WTC11 (cell line): ENCODE data around the gene NUDT15.

Experiments
- CREM ChIP-seq: sonication (generic); formaldehyde crosslinking; IDR thresholded peaks from 2 replicates; pipeline ENCODE4 v1.8.1; 2022; ENCODE audit warnings: mild to moderate bottlenecking, missing genetic modification reagents, moderate library complexity
- CTCF ChIP-seq: fragments of 200-600 bp; IDR thresholded peaks from 2 replicates; pipeline ENCODE4 v1.8.0; 2022; ENCODE audit warnings: antibody characterized with exemption
- GTF2I ChIP-seq: fragments of 250-450 bp; sonication (Bioruptor Pico); conservative IDR thresholded peaks from 2 replicates; pipeline ENCODE4 v1.4.0; 2021; ENCODE audit warnings: mild to moderate bottlenecking
- MAX ChIP-seq: sonication (generic); formaldehyde crosslinking; IDR thresholded peaks from 2 replicates; pipeline ENCODE4 v1.8.0; 2022; ENCODE audit warnings: mild to moderate bottlenecking, missing genetic modification reagents
- NR1H2 ChIP-seq: sonication (generic); formaldehyde crosslinking; IDR thresholded peaks from 2 replicates; pipeline ENCODE4 v1.9.0; 2021; ENCODE audit warnings: mild to moderate bottlenecking, moderate library complexity, missing genetic modification reagents
- SMAD4 ChIP-seq: sonication (generic); formaldehyde crosslinking; IDR thresholded peaks from 2 replicates; pipeline ENCODE4 v1.8.0; 2022; ENCODE audit warnings: mild to moderate bottlenecking, missing genetic modification reagents
- TF ChIP-seq, protein P1 (sequence below): fragments of 250-450 bp; sonication (Bioruptor Pico); IDR thresholded peaks from 2 replicates; pipeline ENCODE4 v1.9.0; 2021; ENCODE audit warnings: mild to moderate bottlenecking

DNA sequence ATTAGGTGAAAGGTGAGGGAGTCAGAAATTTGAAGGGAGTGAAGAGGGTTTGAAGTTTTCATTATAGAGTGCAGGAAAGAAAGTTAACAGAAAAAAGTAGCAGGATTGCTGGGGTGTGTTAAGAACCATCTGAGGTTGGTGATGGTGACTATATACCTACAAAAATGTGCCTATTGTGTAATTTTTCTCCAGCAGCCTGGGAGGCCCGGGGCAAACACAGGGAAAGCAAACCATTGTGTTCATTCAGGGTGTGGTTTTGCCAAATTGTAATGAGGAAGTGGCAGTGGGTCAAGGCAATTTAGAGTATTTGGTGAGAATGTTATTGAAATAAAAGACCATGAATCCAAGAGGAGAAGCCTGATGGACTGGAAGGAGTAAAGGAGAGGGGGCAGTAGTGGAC is 28.2 kb upstream of the NUDT15 start:
- TF ChIP-seq CTCF (no peak), SMAD4 (CRISPR knock-in tag) (no peak), MAX (CRISPR knock-in tag) (no peak), NR1H2 (CRISPR knock-in tag) (no peak), CREM (CRISPR knock-in tag) (no peak), GTF2I (CRISPR knock-in tag) (no peak)
- TF ChIP-seq, protein P1, sequence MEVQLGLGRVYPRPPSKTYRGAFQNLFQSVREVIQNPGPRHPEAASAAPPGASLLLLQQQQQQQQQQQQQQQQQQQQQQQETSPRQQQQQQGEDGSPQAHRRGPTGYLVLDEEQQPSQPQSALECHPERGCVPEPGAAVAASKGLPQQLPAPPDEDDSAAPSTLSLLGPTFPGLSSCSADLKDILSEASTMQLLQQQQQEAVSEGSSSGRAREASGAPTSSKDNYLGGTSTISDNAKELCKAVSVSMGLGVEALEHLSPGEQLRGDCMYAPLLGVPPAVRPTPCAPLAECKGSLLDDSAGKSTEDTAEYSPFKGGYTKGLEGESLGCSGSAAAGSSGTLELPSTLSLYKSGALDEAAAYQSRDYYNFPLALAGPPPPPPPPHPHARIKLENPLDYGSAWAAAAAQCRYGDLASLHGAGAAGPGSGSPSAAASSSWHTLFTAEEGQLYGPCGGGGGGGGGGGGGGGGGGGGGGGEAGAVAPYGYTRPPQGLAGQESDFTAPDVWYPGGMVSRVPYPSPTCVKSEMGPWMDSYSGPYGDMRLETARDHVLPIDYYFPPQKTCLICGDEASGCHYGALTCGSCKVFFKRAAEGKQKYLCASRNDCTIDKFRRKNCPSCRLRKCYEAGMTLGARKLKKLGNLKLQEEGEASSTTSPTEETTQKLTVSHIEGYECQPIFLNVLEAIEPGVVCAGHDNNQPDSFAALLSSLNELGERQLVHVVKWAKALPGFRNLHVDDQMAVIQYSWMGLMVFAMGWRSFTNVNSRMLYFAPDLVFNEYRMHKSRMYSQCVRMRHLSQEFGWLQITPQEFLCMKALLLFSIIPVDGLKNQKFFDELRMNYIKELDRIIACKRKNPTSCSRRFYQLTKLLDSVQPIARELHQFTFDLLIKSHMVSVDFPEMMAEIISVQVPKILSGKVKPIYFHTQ (CRISPR knock-in tag): no peak
